ENCODE data around the gene UBE2QL1.
A peak's percentile ranks its signal among the peaks of the same experiment; 100 is the strongest.

UBE2QL1 gene, protein sequence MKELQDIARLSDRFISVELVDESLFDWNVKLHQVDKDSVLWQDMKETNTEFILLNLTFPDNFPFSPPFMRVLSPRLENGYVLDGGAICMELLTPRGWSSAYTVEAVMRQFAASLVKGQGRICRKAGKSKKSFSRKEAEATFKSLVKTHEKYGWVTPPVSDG

DNA sequence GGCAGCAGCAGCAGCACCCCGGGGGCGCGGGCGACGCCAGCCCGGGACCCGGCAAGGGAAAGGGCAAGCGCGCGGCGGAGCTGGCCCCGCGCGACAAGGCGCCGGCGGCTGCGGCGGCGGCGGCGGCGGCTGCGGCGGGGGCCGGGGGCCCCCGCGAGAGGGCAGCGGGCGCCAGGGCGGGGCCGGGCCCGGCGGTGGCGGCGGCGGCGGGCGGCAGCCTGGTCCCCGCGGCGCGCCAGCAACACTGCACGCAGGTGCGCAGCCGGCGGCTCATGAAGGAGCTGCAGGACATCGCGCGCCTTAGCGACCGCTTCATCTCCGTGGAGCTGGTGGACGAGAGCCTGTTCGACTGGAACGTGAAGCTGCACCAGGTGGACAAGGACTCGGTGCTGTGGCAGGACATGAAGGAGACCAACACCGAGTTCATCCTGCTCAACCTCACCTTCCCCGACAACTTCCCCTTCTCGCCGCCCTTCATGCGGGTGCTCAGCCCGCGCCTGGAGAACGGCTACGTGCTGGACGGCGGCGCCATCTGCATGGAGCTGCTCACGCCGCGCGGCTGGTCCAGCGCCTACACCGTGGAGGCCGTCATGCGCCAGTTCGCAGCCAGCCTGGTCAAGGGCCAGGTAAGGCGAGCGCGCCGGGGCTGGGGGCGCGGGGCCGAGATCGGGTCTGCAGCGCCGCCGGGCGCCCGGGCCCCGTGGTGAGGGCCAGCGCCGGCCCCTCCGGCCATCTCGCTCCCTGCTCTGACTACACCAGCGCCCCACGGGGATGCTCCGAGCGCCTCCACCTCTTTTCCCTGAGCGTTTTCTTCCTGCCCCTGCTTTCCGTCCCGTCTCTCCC, at the start of gene UBE2QL1:
Gene UBE2QL1 (plus strand): TSS at position 238 of the 843 bp plus-strand sequence. CDS start 35 bp downstream, at position 273.
- DNase-seq = no peak

DNA sequence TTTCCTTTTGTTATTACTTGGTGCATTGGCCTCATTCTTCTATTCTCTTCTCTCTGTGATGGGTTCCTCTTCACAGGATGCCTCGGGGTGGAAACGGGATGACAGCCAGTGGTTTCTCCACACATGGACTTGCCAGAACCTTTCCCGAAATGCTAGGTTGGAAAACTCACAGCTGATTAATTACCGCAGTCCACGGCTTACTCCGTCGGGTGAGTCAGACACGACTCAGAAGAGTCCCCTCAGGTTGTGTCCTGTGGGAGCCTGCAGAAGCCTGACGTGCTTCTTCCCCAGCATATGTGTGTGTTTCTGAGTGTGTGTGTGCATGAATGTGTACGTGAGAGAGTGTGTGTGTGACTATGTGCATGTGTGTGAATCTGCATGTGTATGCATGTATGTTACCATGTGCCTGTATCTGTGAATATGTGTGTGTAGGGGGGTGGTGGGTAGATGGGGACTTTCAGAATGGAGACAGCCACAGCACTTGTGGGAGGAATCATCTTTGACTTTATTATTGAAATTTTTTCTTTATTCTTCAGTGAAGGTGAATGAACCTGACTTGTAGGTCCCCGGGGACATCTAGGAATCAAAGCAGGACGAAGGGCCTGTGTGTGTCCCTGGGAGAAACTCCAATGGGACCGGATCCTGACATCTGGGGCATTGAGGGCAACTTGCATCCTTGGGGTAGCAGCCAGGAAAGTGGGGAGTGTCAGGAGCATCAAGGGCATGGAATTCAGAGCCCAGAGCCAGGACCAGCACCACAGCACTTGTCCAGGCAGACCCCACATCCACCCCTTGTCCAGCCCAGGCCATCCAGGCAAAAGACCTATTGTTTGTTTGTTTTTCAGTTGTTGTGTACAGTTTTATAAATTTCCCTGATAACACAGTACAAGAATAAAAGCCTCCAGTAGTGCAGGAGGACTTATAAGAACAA, 48.4 kb upstream of the UBE2QL1 start:
- no peak for DNase-seq

DNA sequence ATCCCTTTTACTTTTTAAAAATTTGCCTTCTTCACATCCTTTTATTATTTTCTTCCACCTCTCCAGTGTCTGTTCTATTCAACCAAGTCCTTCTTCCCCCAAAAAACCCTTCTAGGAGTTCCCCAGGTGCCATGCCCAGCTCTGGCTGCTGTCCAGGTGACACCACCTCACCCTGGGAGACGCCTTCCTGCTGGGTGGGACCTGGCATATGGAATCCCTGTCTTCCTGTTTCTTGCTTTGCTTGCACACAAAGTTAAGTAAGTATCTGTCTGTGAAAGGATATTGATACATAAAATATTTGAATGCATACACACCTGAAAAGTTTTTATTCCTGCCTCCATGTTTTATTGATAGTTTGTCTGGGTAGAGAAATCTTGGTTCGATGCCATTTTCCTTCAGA, 47.2 kb upstream of the UBE2QL1 start:
- DNase-seq = no peak

DNA sequence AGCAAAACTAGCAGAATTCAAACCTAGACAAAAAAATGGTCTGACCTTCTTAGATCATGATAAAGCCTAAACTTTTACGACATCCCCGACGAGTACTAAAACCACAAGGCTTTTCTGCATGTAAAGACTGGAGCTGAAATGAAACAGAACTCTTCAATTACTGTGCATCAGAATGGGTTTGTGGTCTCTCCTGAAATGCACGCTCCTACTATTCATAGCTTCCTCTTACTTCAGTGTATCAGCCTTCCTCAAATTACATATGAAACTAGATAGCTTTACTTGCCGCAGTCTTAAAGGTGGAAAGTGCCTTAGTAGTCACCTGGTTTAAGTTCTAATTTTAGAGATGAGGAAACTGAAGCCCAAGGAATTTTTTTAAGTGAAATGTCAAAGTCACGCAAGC, 45.7 kb upstream of the UBE2QL1 start:
- DNase-seq = no peak

DNA sequence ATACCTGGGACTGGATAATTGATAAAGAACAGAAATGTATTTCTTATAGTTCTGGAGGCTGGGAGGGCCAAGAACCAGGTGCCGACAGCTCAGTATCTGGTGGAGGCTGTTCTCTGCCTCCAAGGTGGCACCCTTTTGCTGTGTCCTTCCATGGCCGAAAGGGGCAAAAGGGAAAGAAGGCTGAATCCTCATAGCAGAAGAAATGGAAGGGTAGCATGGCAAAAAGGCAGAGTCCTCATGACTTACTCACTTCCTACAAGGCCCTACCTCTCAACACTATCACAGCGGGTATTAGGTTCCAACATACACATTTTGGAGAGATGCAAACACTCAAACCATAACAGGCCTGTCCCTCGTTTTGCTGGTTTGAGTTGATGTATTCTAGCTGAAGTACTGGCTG, 45.2 kb upstream of the UBE2QL1 start:
- no peak for DNase-seq

DNA sequence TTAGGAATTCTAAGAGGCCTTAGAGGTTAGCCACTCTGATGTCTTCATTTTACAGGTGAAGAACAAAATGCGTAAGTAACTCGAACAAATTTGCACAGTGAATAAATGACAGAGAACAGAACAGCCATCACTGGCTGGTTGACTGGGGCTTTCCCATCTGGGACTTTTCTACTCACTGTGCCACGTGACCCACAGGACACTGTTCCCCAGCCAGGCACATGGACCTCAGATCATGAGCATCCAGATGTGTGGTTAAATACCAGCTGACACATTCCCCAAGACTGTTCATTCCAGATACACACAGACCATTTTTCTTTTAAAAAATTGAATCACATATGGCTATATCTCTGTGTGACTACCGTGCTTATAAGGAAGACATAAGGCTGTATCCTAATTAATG, 44.5 kb upstream of the UBE2QL1 start:
- DNase-seq = no peak

DNA sequence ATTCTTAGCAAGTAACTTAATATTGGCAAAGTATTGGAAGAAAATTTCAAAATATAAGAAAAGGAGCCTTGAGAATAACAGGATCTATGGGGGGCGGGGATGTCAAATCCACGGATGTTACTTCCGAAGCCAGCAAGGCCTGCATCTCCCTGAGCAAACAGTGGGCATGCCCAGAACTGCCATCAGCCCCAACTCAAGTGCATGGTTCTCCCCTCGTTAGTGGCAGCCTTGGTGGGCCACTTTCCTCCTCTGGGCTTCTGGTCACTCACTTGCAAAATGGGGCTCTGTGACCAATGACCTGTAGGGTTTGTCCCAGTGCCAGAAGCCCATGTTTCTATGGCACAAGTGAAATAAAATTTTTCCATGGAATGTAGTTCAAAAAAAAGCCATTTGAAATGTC, 43.1 kb upstream of the UBE2QL1 start:
- no peak for DNase-seq

DNA sequence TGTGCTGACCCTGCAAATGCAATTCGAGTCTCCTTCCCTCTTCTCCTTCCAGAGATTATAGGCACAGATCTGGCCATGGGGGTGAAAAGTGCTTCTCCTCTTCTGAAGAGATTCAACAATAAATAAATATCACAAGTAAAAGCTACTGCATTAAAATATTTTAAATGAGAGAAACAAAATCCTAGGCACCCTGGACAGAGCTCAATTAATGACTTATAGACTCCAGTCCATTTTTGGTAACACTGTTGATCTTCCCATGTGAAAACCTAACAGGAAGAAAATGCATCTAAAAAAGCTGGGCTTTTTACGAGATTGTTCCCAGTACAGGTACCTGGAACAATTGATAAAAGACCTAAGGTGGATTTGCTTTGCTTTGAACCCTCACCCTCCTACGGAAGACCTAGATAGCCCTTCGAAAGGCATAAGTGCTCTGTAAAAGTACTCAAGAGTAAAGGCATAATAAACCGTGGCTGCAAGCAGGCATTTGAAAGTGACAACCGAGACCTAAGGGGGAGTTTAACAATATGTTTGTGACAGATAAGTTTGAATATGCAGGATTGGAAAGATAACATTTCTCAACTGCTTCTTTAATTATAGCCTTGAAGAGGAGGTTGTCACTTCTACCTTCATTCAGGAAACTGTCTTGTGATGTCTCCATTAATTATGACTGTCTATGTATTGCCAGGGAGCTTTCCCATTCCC, 41.0 kb upstream of the UBE2QL1 start:
- peak; percentile 38 for DNase-seq

DNA sequence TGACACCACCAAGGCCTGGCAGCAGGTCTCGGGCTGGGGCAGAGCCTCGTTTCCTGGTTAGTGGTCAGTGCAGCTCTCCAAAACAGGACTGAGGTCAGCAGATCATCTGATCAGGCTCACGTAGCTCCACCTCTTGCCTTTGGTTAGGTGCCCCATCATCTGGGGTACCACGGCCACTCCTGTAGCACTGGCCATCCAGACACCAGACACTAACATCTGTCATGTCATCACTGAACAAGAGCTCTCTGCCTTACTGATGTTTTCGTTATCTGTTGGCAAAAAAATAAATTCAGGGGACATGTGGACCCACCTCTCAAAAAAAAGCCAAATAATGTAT, 40.4 kb upstream of the UBE2QL1 start:
- DNase-seq = no peak

DNA sequence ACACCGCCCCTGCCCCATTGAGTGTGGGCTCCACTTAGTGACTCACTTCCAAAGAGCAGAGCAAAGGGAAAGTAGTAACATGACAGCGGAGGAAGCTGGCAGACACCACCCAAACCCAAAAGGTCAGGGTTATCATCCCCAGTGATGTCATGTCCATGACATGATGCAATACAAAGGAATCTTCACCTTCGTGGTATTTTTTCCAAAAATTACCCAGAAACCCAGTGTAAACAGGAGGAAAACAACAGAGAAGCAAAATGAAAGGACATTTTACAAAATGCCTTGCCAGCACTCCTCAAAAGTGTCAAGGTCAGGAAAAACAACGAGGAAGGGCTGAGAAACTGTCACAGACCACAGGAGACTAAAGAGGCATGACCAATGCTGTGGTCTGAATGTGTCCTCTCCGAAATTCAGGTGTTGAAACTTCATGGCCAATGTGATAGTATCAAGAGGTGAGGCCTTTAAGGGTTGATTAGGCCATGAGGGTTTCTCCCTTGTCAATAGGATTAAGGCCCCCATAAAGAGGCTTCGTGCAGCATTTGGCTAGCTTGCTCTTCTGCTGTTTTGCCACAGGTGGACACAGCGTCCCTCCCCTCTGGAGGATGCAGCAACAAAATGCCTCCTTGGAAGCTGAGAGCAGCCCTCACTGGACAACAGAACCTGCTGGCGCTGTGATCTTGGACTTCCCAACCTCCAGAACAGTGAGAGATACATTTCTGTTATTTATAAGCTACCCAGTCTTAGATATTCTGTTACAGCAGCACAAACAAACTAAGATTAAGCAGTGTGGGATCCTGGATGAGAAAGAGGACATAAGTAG, 39.8 kb upstream of the UBE2QL1 start:
- no peak for DNase-seq

DNA sequence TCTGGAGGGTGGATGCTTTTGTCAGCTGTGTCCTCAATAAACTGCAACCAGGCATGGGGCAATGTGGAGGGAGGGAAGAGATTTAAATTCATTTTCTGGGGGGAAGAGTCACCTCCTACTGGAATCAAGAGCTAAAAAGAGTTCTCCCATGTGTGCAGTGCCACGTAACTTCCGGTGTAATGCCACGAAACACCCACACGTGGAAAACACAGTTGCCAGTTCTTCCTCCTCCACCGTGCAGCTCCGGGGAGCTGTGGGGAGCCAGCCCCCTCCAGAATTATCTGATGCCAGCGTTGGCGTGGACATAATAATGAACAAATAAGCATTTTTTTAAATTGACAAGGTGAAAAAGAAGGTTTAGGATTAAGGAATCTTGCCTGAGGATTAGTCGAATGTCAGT, 38.2 kb upstream of the UBE2QL1 start:
- DNase-seq = no peak

DNA sequence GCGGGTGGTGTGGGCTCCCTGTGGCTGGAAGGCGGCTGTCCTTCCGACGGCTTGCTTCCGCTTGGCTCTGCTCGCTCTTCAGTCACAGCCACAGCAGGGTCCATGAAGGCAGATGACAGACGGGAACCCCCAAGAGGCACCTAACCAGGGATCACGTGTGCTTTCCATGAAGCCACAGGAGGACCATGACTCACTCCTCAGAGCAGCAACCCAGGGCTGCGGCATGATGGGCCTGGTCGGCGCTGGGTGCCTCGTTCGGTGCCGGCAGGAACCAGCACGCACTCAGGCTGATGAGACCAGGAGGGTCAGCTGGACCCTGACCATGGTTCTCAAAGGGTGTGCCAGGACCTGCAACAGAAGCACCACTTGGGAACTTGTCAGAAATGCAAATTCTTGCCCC, 37.5 kb upstream of the UBE2QL1 start:
- DNase-seq = no peak

DNA sequence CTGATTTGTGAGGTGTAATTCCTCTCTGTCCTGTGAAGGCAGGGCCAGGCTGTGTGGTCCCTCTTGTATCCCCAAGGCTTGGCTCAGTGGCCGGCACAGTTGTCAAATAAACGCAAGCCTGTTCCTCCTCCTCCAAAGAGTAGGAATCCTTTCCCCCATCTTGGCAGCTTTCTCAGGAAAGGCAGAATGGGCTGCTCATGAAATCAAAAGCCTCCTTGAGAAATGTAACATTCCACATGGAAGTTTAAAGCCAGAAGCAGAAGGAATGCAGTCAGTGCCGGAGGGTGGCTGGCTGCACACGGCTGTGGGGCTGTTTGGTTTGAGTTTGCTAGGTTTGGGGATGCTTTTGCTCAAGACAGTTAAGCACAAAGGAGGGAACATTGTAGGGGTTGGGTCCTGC, 35.8 kb upstream of the UBE2QL1 start:
- DNase-seq = no peak

DNA sequence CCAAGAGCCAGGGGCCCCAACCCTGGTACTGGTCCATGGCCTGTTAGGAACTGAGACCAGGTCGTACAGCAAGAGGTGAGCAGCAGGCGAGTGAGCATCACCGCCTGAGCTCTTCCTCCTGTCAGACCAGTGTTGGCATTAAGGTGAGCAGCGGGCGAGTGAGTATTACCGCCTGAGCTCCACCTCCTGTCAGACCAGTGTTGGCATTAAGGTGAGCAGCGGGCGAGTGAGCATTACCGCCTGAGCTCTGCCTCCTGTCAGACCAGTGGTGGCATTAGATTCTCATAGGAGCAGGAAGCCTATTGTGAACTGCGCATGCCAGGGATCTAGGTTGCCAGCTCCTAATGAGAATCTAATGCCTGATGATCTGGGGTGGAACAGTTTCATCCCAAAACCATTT, 31.0 kb upstream of the UBE2QL1 start:
- no peak for DNase-seq

DNA sequence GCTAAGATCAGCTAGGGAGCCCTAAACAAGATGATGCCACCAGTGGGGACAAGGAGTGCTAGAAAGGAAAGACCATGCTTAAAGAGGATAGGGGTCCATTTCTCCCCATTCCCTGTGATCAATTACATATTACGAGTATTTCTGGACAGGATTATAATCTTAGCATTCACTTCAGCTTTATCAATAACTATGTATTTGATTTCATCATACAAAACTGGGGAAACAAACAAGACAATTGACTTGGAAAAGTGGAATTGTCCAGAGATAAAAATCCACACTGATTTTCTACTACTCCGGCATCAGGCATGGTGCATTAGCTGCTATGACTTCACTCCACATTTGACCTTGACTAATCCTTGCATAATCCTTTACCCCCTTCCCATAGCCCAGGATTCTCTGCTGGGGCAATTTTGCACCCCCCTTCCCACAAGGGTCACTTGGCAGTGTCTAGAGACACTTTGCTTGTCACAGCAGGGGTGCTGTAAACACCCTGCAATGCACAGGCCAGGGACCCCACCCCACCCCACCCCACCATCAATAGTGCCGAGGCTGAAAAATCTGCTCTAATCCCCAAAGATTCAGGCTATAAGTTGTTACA, 29.9 kb upstream of the UBE2QL1 start:
- DNase-seq = no peak

DNA sequence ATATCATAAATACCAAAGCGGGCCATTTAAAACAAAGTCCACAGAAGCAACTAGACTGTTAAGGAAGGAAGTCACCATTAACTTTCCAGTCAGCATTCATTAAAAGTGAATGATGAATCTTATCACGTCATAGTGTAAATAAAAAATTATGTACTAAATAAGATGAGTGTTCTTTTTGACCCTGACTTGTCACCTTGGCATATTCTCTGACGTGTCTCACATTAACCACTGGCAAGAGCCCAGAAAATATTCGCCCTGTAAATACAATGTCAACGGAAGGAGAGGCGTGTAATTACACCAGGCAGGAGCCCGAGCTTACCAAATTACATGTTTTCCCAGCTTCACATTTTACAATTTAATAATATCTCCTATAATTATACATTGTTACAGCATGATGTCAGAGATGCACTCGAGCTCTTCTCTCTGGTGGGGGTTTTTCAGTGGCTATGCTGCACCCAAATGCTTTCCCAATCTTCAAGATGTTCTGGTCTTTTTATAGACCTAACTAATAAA, 29.3 kb upstream of the UBE2QL1 start:
- no peak for DNase-seq

DNA sequence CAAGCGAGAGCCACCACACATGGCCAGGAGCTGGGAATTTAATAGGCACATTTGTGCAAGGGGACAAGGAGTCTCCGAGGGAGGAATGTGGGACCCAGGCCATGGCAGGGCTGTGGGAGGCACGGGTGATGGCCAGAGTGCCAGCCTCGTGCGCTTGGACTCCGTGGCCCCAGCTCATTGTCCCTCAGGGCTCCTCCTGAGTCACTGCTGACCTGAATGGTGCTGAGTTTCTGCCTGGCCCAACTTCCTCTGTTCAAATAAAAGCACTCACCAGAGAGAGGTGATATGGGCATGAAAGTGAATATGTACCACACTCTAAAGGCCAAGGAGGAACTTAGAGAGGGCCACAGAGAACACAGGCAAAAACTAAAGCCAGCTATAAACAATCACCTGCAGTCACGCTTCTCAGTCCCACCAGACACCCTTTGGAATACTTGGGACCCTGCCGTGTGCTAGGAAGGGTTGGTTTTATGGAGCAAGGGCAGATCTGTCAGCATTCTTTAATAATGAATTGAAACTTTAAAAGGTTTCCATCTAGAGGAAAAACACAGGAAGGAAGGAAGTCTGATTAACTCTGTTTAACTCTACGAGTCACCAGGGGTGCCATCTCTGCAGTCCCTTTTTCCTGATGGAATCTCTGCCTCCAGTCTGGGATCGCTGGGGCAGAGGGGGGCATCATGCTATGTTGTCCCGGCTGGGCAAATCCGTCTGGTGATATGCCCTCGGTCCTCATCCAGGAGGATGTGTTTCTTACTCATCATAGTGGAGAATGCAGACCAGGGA, 25.1 kb upstream of the UBE2QL1 start:
- no peak for DNase-seq

DNA sequence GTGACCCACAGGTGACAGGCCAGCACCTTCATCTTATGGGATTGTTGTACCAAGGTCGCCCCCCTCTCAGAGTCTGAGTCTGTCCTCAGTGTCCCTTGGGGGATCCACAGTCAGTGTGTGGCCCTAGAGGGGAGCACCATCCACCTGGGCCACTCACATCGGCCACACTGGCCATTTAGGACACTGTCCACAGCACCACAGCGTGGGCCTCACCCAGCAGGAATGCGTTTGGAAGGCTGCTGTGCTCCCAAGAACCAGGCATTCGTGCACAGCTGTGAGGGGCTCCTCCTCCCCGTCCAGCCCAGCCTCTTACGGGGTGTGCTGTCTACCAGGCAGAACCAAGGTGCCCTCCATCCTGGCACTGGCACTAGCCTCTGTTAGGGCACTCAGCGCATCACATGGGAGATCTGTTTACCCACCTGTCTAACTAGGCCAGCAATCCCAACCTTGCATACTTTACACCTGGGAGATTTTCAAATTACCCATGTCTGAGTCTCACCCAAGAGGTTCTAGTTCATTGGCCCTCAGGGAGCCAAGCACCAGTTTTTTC, 24.5 kb upstream of the UBE2QL1 start:
- peak; percentile 87 for DNase-seq

DNA sequence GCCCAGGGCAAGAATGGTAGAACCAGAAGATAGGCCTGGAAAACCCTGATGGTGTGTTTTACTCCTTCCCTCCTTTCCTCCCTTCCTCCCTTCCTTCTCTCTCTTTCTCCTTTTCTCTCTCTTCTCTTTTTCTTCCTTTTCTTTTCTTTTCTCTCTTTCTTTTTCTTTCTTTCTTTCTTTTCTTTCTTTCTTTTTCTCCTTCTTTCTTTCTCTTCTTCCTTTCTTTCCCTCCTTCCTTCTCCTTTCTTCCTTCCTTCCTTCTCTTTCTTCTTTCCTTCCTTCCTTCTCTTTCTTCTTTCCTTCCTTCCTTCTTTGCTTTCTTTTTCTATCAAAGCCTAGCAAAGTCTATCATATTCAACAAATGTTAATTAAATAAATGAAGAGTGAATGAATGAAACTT, 24.0 kb upstream of the UBE2QL1 start:
- DNase-seq = no peak

DNA sequence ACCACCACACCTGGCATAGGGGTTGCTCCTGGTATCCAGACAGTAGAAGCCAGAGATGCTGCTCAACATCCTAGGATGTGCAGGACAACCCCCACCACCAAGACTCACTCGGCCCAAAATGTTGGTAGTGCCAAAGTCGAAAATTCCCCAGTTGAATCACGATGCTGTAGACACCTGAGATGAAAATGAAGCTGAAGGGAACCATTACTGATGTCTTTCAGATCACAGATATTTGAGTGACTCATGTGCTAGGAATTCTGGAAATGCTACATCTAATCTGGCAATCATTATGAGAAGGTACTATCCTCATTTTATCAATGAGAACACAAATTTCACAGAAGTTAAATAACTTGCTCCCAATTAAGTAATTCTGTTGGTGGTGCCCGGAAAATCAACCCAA, 21.0 kb upstream of the UBE2QL1 start:
- DNase-seq = no peak

Data from NCI-H187 treated with DMSO at 0.1 percent for 48 hours (cell line).